Keratinocyte (primary cell): Measurements from ENCODE around the gene ARHGAP18.

Experiments used
- CTCF ChIP-seq, 3 experiments: IDR thresholded peaks in 1 of 3; conservative IDR thresholded peaks in 1 of 3; optimal IDR thresholded peaks in 1 of 3; 2 replicates in 2 of 3; 3 replicates in 1 of 3; pipeline versions ENCODE3 to v1.5.1; 2011; ENCODE audit warnings: low read length in 3 of 3, mild to moderate bottlenecking in 3 of 3, moderate library complexity in 2 of 3, control low read depth in 1 of 3, inconsistent platforms in 1 of 3; ENCODE audit not compliant: insufficient read depth in 2 of 3; ENCODE audit errors: extremely low read depth in 1 of 3
- EZH2 ChIP-seq: IDR thresholded peaks from one replicate; pipeline ENCODE4 v1.6.1; 2012; ENCODE audit warnings: inconsistent platforms, mild to moderate bottlenecking, low read length, moderate library complexity

DNA sequence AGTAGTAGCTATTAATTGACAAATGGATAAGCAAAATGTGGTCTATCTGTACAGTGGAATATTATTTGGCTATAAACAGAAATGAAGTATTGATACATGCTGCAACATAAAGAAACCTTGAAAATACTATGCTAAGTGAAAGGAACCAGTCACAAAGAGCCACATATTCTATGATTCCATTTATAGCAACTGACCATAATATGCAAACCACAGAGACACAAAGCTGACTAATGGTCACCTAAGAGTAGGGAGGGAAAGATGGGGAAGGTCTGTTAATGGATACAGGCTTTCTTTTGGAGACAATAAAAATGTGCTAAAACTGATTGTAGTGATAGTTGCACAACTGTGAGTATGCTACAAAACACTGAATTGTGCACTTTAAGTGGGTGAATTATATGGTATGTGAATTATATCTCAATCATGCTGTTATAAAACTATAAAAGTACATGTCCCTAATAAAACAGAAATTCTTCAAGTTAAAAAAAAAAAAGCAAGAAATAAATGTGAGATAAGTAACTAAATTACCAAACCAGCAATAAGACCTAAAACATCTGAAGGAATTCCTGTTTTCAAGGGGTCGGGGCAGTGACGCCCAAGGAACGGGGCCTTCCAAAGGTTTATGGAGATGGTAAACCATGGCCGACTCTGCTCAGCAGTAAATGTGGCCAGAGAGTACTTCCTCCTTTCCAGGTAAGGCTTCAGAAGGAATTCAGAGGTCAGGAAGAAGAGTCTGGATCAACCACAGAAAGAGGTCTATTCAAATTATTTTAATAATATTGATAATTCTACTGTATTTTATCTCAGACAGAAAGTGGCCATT lies 75.4 kb downstream of the ARHGAP18 start:
- TF ChIP-seq EZH2 (no peak), CTCF (optimal IDR thresholded peaks at IDR 0.05 in 1 of 3, IDR thresholded peaks at IDR 0.05 in 1 of 3, conservative IDR thresholded peaks at IDR 0.05 in 1 of 3; ENCODE audit: extremely low read depth in 1 of 3, insufficient read depth in 2 of 3, low read length in 3 of 3) (no peak)
